GM21367 (cell line): ENCODE measurements around the gene CSTB.
A peak's percentile ranks its signal among the peaks of the same experiment; 100 is the strongest.

Source experiments
- ATAC-seq: cut with Tn5 transposase; IDR thresholded peaks from one replicate; pipeline ENCODE4 v1.9.1; 2021; ENCODE audit not compliant: unreplicated experiment

Gene CSTB

DNA sequence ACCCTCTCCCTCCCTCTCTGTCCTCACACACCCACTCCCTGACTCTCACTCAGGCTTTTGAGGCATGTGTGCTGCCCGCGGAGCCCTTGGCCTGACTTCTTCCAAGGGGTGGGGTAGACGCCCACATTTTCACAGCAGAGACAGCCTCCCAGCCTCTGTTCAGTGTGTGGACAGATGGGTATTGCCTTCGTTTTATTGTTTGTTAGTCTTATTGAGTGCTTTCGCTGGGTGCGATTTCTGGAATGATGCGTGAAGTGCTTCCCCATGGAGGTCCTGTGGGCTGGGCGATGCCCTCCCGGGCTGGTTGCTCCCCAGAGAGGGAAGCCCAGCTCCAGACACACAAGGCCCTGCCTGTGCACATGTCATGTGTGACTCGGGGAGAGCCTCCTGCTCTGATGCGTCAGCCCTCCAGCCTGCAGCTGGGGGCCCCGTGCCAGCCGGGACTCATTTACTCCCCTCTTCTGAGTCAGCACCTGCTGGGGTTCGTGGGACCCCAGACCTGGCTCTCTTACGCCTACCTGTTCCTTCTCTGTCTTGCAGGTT is 42.5 kb downstream of the CSTB start:
- no peak for ATAC-seq

- ATAC-seq = no peak
These were observed 43.0 kb downstream of the CSTB start for GRCh38 chr21:43733060-43733459.

DNA sequence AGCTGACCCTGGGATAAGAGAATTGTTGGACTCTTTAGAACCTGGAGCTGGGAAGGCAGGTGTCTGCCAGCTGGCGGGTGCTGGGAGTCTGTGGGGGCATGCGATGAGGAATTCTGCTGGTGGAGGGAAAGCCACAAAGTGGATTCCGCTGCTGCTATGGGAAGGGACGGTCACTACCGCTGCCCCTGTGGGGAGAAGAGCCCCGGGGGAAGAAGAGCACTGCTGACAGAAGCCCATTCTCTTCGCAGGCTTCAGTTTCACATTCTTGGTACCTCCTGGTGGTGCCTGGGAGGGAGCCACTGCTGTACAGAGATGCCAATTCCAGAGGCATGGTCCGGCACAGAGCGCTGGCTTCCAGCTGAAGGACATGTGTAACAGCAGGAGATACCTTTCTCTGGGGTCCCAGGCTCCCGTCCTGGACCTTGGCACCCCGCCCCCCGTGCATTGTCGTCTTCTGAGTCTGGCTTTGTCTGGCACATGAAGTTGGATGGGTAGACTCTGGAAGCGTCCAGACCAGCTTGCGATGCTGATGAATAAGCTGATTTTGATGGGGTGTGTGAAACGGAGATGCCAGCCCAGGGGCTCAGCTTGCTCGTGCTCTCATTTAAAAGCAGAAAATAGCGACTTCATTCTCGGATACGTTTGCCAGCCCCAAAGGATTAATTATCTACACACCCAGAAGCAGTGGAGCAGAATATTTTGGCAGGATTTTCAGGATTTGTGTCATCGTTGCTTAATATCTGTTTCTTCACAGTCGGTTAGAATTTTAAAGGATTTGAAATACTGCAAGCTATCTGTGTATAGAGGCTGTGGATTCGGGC is 44.0 kb downstream of the CSTB start:
- ATAC-seq = no peak

DNA sequence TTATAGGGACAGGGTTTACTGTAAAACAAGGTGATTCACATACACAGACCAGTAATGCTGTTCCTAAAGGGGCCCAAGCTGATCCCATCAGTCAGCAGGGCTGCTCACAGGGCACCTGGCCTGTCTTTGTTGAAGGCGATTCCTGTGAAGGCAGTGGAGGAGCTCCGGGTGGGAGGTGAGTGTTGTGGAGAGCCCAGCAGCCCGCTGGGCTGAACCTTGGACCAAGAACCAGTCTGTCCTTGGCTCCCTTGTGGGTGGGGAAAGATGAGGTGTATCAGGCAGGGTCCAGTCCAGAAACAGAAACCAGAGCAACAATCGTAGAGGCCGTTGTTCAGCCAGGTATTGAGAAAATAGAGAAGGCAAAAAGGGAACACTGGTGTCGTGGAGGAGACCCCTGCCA is 44.6 kb downstream of the CSTB start:
- ATAC-seq = no peak

DNA sequence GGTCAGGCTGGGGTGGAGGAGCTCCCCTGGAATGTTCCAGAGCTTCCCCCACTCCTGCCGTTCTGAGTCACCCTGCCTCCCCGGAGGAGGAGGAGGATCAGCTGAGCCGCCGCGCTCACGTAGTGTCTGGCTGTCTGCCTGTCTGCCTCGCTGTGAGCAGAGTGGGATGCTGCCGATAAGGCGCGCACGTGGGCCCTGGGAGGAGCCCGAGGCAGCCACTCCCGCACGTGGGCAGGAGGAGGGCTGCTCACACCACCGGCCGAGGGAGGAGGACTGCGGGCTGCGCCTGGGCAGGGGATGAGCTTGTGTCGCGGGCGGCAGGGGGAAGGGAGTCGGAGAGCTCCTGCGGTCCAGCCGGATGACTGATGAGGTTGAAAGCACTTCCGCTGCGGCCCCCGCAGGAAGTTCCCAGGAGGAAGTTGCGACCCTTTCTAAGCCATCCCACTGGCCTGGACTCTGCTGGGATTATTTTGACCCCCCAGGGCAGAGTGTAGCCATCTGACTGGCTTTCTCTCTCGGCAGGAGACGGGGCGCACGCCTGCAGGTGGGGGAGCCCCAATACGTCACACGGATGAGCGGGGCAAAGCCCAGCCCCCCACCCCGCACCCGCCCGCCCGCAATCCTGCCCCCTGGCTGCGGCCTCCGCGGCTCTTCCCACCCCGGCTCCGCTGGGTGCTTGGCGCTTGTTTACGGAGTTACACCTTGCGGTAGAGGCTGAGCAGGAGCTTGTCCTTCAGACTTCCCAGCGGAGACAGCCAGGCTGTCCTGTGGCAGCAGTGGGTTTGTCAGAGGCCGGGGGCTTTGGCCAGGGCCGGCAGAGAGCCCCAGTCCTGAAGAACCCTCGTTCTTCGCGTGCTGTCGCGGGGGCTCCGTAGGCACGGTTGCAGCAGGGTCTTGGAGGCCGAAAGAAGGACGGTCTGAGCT is 47.4 kb downstream of the CSTB start:
- ATAC-seq = peak; percentile 64

- ATAC-seq = no peak
These were observed 48.0 kb downstream of the CSTB start for GRCh38 chr21:43728154-43728466.

- ATAC-seq = no peak
These were observed 48.5 kb downstream of the CSTB start for GRCh38 chr21:43727519-43728153.

DNA sequence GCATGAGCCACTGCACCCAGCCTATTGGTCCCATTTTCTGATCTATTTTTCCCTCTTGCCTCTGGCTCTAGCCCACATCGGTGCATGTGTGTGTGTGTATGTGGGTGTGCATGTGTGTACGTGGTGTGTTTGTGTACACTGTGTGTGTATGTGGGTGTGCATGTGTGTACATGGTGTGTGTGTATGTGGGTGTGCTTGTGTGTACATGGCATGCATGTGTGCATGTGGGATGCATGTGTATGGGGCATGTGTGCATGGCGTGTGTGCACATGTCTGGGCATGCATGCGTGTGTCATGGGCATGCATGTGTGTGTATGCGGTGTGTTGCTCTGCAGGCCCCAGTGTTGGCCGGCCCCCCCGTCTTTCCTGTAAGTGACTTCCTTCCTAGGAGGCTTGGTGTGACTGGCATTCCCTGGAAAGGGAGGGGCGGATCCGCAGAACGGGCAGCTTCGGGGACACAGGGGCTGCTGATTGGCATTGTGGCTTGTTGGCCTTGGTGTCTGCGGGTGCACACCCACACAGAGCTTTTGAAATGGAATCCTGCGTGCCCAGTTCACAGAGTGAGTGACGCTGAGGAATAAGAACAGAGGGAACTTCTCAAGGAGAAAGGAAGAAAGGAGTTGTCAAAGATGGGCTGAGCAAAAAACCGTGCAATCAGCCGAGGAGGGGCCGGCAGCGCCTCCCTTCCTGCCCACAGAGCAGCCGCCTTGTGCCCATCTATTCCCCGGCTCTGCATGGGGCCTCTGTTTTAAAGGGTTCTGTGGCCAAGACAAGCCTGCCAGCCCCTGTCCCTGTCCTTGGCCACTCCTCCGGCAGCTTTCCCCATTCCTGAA is 49.2 kb downstream of the CSTB start:
- no peak for ATAC-seq
